GM23338 (cell line): ENCODE results near the gene S100A8. TPM values are rescaled to one million over a fixed set of nuclear protein-coding genes. Genes with fewer than 3 reads are reported as not detected.

Experiments used
- ATAC-seq: fragments of 200-7000 bp; cut with Tn5 transposase; 3 replicates; pipeline ENCODE4 v1.9.1; 2020
- DNase-seq: peaks from one replicate; pipeline ENCODE4 v3.0.0-alpha.2; 2015; ENCODE audit warnings: low spot score
- H2AFZ ChIP-seq: fragments of 200-600 bp; sonication (generic); 2 replicates; pipeline ENCODE4 v1.8.0; 2016; ENCODE audit warnings: antibody characterized with exemption, mild to moderate bottlenecking, moderate library complexity
- H3F3A ChIP-seq: fragments of 200-600 bp; sonication (generic); replicated peaks from 2 replicates; pipeline ENCODE4 v1.8.0; 2017; ENCODE audit warnings: antibody characterized with exemption, mixed run types, low read depth
- H3K27ac ChIP-seq: fragments of 200-600 bp; sonication (generic); 2 replicates; pipeline ENCODE4 v1.6.1; 2016; ENCODE audit warnings: low read depth
- H3K27me3 ChIP-seq: fragments of 200-600 bp; sonication (generic); 2 replicates; pipeline ENCODE4 v1.8.0; 2016; ENCODE audit warnings: mild to moderate bottlenecking, mixed run types, moderate library complexity; ENCODE audit not compliant: insufficient read depth
- H3K36me3 ChIP-seq: fragments of 200-600 bp; sonication (generic); 2 replicates; pipeline ENCODE4 v1.8.0; 2016; ENCODE audit warnings: mild to moderate bottlenecking; ENCODE audit not compliant: insufficient read depth
- H3K4me1 ChIP-seq: fragments of 200-600 bp; sonication (generic); 2 replicates; pipeline ENCODE4 v1.8.0; 2016; ENCODE audit warnings: mild to moderate bottlenecking, moderate library complexity; ENCODE audit not compliant: insufficient read depth
- H3K4me2 ChIP-seq: fragments of 200-600 bp; sonication (generic); 2 replicates; pipeline ENCODE4 v1.7.1; 2017; ENCODE audit warnings: mixed run types
- H3K4me3 ChIP-seq: fragments of 200-600 bp; sonication (generic); 2 replicates; pipeline ENCODE4 v1.6.1; 2016; ENCODE audit warnings: mixed run types
- H3K79me2 ChIP-seq: fragments of 200-600 bp; sonication (generic); replicated peaks from 2 replicates; pipeline ENCODE4 v1.8.0; 2017; ENCODE audit warnings: mild to moderate bottlenecking; ENCODE audit not compliant: insufficient read depth
- H3K9me2 ChIP-seq: fragments of 200-600 bp; sonication (generic); 2 replicates; pipeline ENCODE4 v1.8.0; 2017; ENCODE audit not compliant: insufficient read depth
- H4K20me1 ChIP-seq: fragments of 200-600 bp; sonication (generic); replicated peaks from 2 replicates; pipeline ENCODE4 v1.8.0; 2017; ENCODE audit warnings: mild to moderate bottlenecking; ENCODE audit not compliant: insufficient read depth
- H3K27ac Mint-ChIP-seq: 2 replicates; pipeline ENCODE4 v1.8.0; 2020; ENCODE audit warnings: inconsistent platforms, mild to moderate bottlenecking, moderate library complexity, mixed read lengths
- H3K27me3 Mint-ChIP-seq: 3 replicates; pipeline ENCODE4 v1.8.0; 2022; ENCODE audit warnings: low read depth, mild to moderate bottlenecking, moderate library complexity, mixed read lengths, inconsistent platforms; ENCODE audit not compliant: insufficient read depth, poor library complexity
- H3K36me3 Mint-ChIP-seq: 3 replicates; pipeline ENCODE4 v1.8.0; 2021; ENCODE audit warnings: low read depth, mild to moderate bottlenecking, inconsistent platforms, moderate library complexity, mixed read lengths
- H3K4me1 Mint-ChIP-seq: 3 replicates; pipeline ENCODE4 v1.8.0; 2020; ENCODE audit warnings: mild to moderate bottlenecking, inconsistent platforms, mixed read lengths
- H3K4me3 Mint-ChIP-seq: 3 replicates; pipeline ENCODE4 v1.8.0; 2021; ENCODE audit warnings: moderate library complexity, mild to moderate bottlenecking, inconsistent platforms, mixed read lengths
- H3K9me3 Mint-ChIP-seq: 3 replicates; pipeline ENCODE4 v1.8.0; 2020; ENCODE audit warnings: moderate library complexity, mild to moderate bottlenecking, inconsistent platforms, mixed read lengths
- CREB1 ChIP-seq: fragments of 250-450 bp; sonication (Bioruptor Pico); IDR thresholded peaks from 2 replicates; pipeline ENCODE4 v1.5.0; 2020; ENCODE audit warnings: low read depth, mild to moderate bottlenecking, moderate library complexity
- EZH2phosphoT487 ChIP-seq: fragments of 200-600 bp; sonication (generic); IDR thresholded peaks from one replicate; pipeline ENCODE4 v1.8.1; 2018; ENCODE audit warnings: antibody characterized with exemption; ENCODE audit not compliant: unreplicated experiment
- JUNB ChIP-seq: IDR thresholded peaks from one replicate; pipeline ENCODE4 v1.6.1; 2016; ENCODE audit warnings: antibody characterized with exemption; ENCODE audit not compliant: unreplicated experiment
- REST ChIP-seq: IDR thresholded peaks from one replicate; pipeline ENCODE4 v1.6.1; 2018; ENCODE audit warnings: antibody characterized with exemption; ENCODE audit not compliant: unreplicated experiment
- STAT1 ChIP-seq: IDR thresholded peaks from one replicate; pipeline ENCODE4 v1.6.1; 2016; ENCODE audit warnings: antibody characterized with exemption; ENCODE audit not compliant: unreplicated experiment
- ZNF331 ChIP-seq: fragments of 250-450 bp; sonication (Bioruptor Pico); IDR thresholded peaks from 2 replicates; pipeline ENCODE4 v1.5.0; 2020; ENCODE audit warnings: low read depth, mild to moderate bottlenecking, moderate library complexity
- ZNF462 ChIP-seq: fragments of 250-450 bp; sonication (Bioruptor Pico); IDR thresholded peaks from 2 replicates; pipeline ENCODE4 v1.5.0; 2020; ENCODE audit warnings: mild to moderate bottlenecking, moderate library complexity
- polyA plus RNA-seq: library from polyadenylated mRNA; unstranded; fragments of >200 nt; fragmentation: Nextera tagmentation; extraction: Ambion mirVana; gene quantifications from 2 replicates; pipeline ENCODE4 v1.2.1, GENCODE V29; 2016
- total RNA-seq: library from RNA; depleted of rRNA; stranded (reverse); fragments of >200 nt; shearing (Covaris generic); gene quantifications from 2 replicates; pipeline ENCODE4 v1.2.3, GENCODE V29; 2014

Gene S100A8
- total and polyA plus RNA-seq, 2 experiments from 2014 or later: not detected

- no peaks in the 10 kb centered on the region for H3K36me3 ChIP-seq
- Mint-ChIP-seq H3K27ac (no peak overlapping the region), H3K36me3 (no peaks in the 10 kb centered on the region), H3K4me1 (no peaks in the 10 kb centered on the region; the same call in 2 of the 3 replicates), H3K4me3 (no peak overlapping the region), H3K27me3 (peaks cover 5% of the 10 kb centered on the region), H3K9me3 (no peaks in the 10 kb centered on the region; the same call in 2 of the 3 replicates)
- TF ChIP-seq EZH2phosphoT487 (no peak), ZNF331 (CRISPR knock-in tag) (no peak), ZNF462 (CRISPR knock-in tag) (no peak), JUNB (no peak), CREB1 (no peak), STAT1 (no peak), REST (no peak)
- DNase-seq (no peak), ATAC-seq (no peak)
- no peak overlapping the region for H3K27ac ChIP-seq
- H3K4me1 ChIP-seq: no peaks in the 10 kb centered on the region
- H3K79me2 ChIP-seq: no peaks in the 10 kb centered on the region
- no peaks in the 10 kb centered on the region for H3K9me2 ChIP-seq
- no peak overlapping the region for H2AFZ ChIP-seq
- no peak overlapping the region for H3K4me3 ChIP-seq
- H3K4me2 ChIP-seq: no peak overlapping the region
- H4K20me1 ChIP-seq: no peaks in the 10 kb centered on the region
- no peaks in the 10 kb centered on the region for H3F3A ChIP-seq
- no peaks in the 10 kb centered on the region for H3K27me3 ChIP-seq
Observed at GRCh38 chr1:153429266-153430165, 38.6 kb upstream of the S100A8 start.
